ENCODE results near the gene RAB11FIP4. TPM values are rescaled to one million over a fixed set of nuclear protein-coding genes. Genes with fewer than 3 reads are reported as not detected.

RAB11FIP4 gene
- total RNA-seq, 1 donor: 0.72 TPM

- no peaks in the 10 kb centered on the region for H3K4me1 ChIP-seq (ENCODE audit: insufficient read depth, low read length)
- no peak for TF ChIP-seq CTCF (IDR thresholded peaks at IDR 0.05; ENCODE audit: extremely low read depth, low read depth, low read length)
- no peaks in the 10 kb centered on the region for H3K79me2 ChIP-seq (ENCODE audit: insufficient read depth, low read length)
- H3K4me2 ChIP-seq (ENCODE audit: insufficient read depth, low read length): no peak overlapping the region
- peak overlapping the region; percentile 22 for H3K4me3 ChIP-seq (ENCODE audit: insufficient read depth, low read length)
- no peaks in the 10 kb centered on the region for H3K9me3 ChIP-seq (ENCODE audit: low read depth, low read length)
- H3K36me3 ChIP-seq (ENCODE audit: insufficient read depth, low read length): no peaks in the 10 kb centered on the region
- H3K27ac ChIP-seq (ENCODE audit: low read depth, low read length): no peak overlapping the region
- H2AFZ ChIP-seq (ENCODE audit: low read length): no peak overlapping the region
- H4K20me1 ChIP-seq (ENCODE audit: insufficient read depth, low read length): peaks cover 4% of the 10 kb centered on the region
- peak; percentile 70 for DNase-seq (ENCODE audit: insufficient read length, low spot score, missing footprints)
- H3K27me3 ChIP-seq (ENCODE audit: insufficient read depth, low read length): peaks cover 46% of the 10 kb centered on the region
Measured at GRCh38 chr17:31390748-31391495, 553 bp upstream of the RAB11FIP4 start.

- Histone ChIP-seq H2AFZ (ENCODE audit: low read length) (no peak overlapping the region), H3K4me3 (ENCODE audit: insufficient read depth, low read length) (no peak overlapping the region), H3K9me3 (ENCODE audit: low read depth, low read length) (no peaks in the 10 kb centered on the region), H3K4me2 (ENCODE audit: insufficient read depth, low read length) (no peak overlapping the region), H3K27me3 (ENCODE audit: insufficient read depth, low read length) (peaks cover 46% of the 10 kb centered on the region), H3K36me3 (ENCODE audit: insufficient read depth, low read length) (no peaks in the 10 kb centered on the region), H3K79me2 (ENCODE audit: insufficient read depth, low read length) (no peaks in the 10 kb centered on the region), H4K20me1 (ENCODE audit: insufficient read depth, low read length) (peaks cover 4% of the 10 kb centered on the region), H3K27ac (ENCODE audit: low read depth, low read length) (no peak overlapping the region), H3K4me1 (ENCODE audit: insufficient read depth, low read length) (no peaks in the 10 kb centered on the region)
- peak; percentile 80 for DNase-seq (ENCODE audit: insufficient read length, low spot score, missing footprints)
- no peak for TF ChIP-seq CTCF (IDR thresholded peaks at IDR 0.05; ENCODE audit: extremely low read depth, low read depth, low read length)
Measured at GRCh38 chr17:31392002-31392855, 754 bp downstream of the RAB11FIP4 start.

- peaks cover 4% of the 10 kb centered on the region for H4K20me1 ChIP-seq (ENCODE audit: insufficient read depth, low read length)
- H3K4me3 ChIP-seq (ENCODE audit: insufficient read depth, low read length): no peak overlapping the region
- peak; percentile 52 for DNase-seq (ENCODE audit: insufficient read length, low spot score, missing footprints)
- no peaks in the 10 kb centered on the region for H3K4me1 ChIP-seq (ENCODE audit: insufficient read depth, low read length)
- H3K9me3 ChIP-seq (ENCODE audit: low read depth, low read length): no peaks in the 10 kb centered on the region
- H3K4me2 ChIP-seq (ENCODE audit: insufficient read depth, low read length): no peak overlapping the region
- TF ChIP-seq CTCF (IDR thresholded peaks at IDR 0.05; ENCODE audit: extremely low read depth, low read depth, low read length): no peak
- H3K27me3 ChIP-seq (ENCODE audit: insufficient read depth, low read length): peaks cover 46% of the 10 kb centered on the region
- no peaks in the 10 kb centered on the region for H3K79me2 ChIP-seq (ENCODE audit: insufficient read depth, low read length)
- no peak overlapping the region for H3K27ac ChIP-seq (ENCODE audit: low read depth, low read length)
- no peaks in the 10 kb centered on the region for H3K36me3 ChIP-seq (ENCODE audit: insufficient read depth, low read length)
- H2AFZ ChIP-seq (ENCODE audit: low read length): no peak overlapping the region
Measured at GRCh38 chr17:31392856-31393748, 1.6 kb downstream of the RAB11FIP4 start.

All from osteoblast (primary cell).